ENCODE data around the gene DOK5.

The DOK5 gene

GRCh38 chr20:54514028-54514607 lies 38.7 kb downstream of the DOK5 start:
- DNase-seq (ENCODE audit: low read depth): no peak

GRCh38 chr20:54515793-54516628 lies 40.6 kb downstream of the DOK5 start:
- DNase-seq (ENCODE audit: low read depth): no peak

GRCh38 chr20:54517241-54517975 lies 42.0 kb downstream of the DOK5 start:
- no peak for DNase-seq (ENCODE audit: low read depth)

- DNase-seq (ENCODE audit: low read depth): no peak
Measured at GRCh38 chr20:54524849-54525248, 49.5 kb downstream of the DOK5 start.

- no peak for DNase-seq (ENCODE audit: low read depth)
Measured at GRCh38 chr20:54525916-54526590, 50.7 kb downstream of the DOK5 start.

GRCh38 chr20:54526801-54527200 lies 51.4 kb downstream of the DOK5 start:
- DNase-seq (ENCODE audit: low read depth): no peak

GRCh38 chr20:54532573-54532972 lies 57.2 kb downstream of the DOK5 start:
- no peak for DNase-seq (ENCODE audit: low read depth)

- DNase-seq (ENCODE audit: low read depth): no peak
Measured at GRCh38 chr20:54534101-54534500, 58.7 kb downstream of the DOK5 start.

- no peak for DNase-seq (ENCODE audit: low read depth)
Measured at GRCh38 chr20:54535033-54535432, 59.6 kb downstream of the DOK5 start.

GRCh38 chr20:54535746-54536145 lies 60.4 kb downstream of the DOK5 start:
- DNase-seq (ENCODE audit: low read depth): no peak

- DNase-seq (ENCODE audit: low read depth): peak; percentile 12
Measured at GRCh38 chr20:54539521-54540046, 64.2 kb downstream of the DOK5 start.

- DNase-seq (ENCODE audit: low read depth): no peak
Measured at GRCh38 chr20:54543369-54543768, 68.0 kb downstream of the DOK5 start.

GRCh38 chr20:54545676-54546358 lies 70.4 kb downstream of the DOK5 start:
- DNase-seq (ENCODE audit: low read depth): no peak

- DNase-seq (ENCODE audit: low read depth): no peak
Measured at GRCh38 chr20:54548849-54549248, 73.5 kb downstream of the DOK5 start.

GRCh38 chr20:54549658-54550326 lies 74.4 kb downstream of the DOK5 start:
- no peak for DNase-seq (ENCODE audit: low read depth)

GRCh38 chr20:54550776-54551396 lies 75.5 kb downstream of the DOK5 start:
- DNase-seq (ENCODE audit: low read depth): no peak

GRCh38 chr20:54554006-54554405 lies 78.6 kb downstream of the DOK5 start:
- no peak for DNase-seq (ENCODE audit: low read depth)

- no peak for DNase-seq (ENCODE audit: low read depth)
Measured at GRCh38 chr20:54555150-54555549, 79.8 kb downstream of the DOK5 start.

GRCh38 chr20:54556406-54556805 lies 81.0 kb downstream of the DOK5 start:
- no peak for DNase-seq (ENCODE audit: low read depth)

- DNase-seq (ENCODE audit: low read depth): no peak
Measured at GRCh38 chr20:54557806-54558590, 82.6 kb downstream of the DOK5 start.

Data from amniotic epithelial cell (primary cell).